H1 (cell line): ENCODE results near the gene FAM47A. TPM values are rescaled to one million over a fixed set of nuclear protein-coding genes. Genes with fewer than 3 reads are reported as not detected.

Experiments used
- BCL11A ChIP-seq, 2 experiments: IDR thresholded peaks; one replicate each; pipeline ENCODE4 v1.6.1; 2011; ENCODE audit warnings: low read depth in 2 of 2, low read length in 2 of 2, mild to moderate bottlenecking in 2 of 2
- KDM5A ChIP-seq: fragments of 200-600 bp; IDR thresholded peaks from 2 replicates; pipeline ENCODE4 v1.7.1; 2012; ENCODE audit warnings: mild to moderate bottlenecking, low read length, inconsistent platforms, mixed read lengths
- SIN3A ChIP-seq, 2 experiments: IDR thresholded peaks in 1 of 2; conservative IDR thresholded peaks in 1 of 2; 2 replicates each; pipeline ENCODE4 v1.6.1; 2011 to 2012; ENCODE audit warnings: low read length in 2 of 2, improper control_type of control experiment in 1 of 2, low read depth in 1 of 2, mild to moderate bottlenecking in 1 of 2
- polyA plus RNA-seq, 7 experiments: library from polyadenylated mRNA; depleted of rRNA in 3 of 7; stranded (reverse) in 5 of 7; unstranded in 2 of 7; fragments of >200 nt in 5 of 7; fragments of 200-250 nt in 2 of 7; gene quantifications; 1 replicate in 5 of 7; 2 replicates in 1 of 7; 4 replicates in 1 of 7; pipeline versions ENCODE4 v1.2.1 to v1.2.3, GENCODE V29; 2011 to 2013; ENCODE audit warnings: missing spikeins in 2 of 7, mixed read lengths in 2 of 7
- total RNA-seq: library from RNA; stranded (reverse); fragmentation: NEBNext Ultra II Directional; extraction: Animal tissue kit (Norgen Biotek cat#: 25700); gene quantifications from 2 replicates; pipeline ENCODE4 v1.2.1, GENCODE V29; 2021
- TF ChIP-seq, protein P1 (sequence below): fragments of 300-600 bp; sonication (generic); IDR thresholded peaks from 2 replicates; pipeline ENCODE4 v1.7.1; 2012; ENCODE audit warnings: low read length, moderate library complexity, mild to moderate bottlenecking, inconsistent platforms; ENCODE audit not compliant: insufficient replicate concordance

The FAM47A gene
- total and polyA plus RNA-seq, 2 of the 8 experiments (the other 6 are each of a cell fraction or from before 2014, with no cell fraction given): not detected

GRCh38 chrX:34144246-34144645 is 12.1 kb upstream of the FAM47A start (continued):
- TF ChIP-seq SIN3A (conservative IDR thresholded peaks at IDR 0.05 in 1 of 2, IDR thresholded peaks at IDR 0.05 in 1 of 2; ENCODE audit: low read depth in 1 of 2, low read length in 2 of 2): no peak
- TF ChIP-seq BCL11A (IDR thresholded peaks at IDR 0.05; ENCODE audit: low read depth in 2 of 2, low read length in 2 of 2): no peak
- TF ChIP-seq, protein P1, sequence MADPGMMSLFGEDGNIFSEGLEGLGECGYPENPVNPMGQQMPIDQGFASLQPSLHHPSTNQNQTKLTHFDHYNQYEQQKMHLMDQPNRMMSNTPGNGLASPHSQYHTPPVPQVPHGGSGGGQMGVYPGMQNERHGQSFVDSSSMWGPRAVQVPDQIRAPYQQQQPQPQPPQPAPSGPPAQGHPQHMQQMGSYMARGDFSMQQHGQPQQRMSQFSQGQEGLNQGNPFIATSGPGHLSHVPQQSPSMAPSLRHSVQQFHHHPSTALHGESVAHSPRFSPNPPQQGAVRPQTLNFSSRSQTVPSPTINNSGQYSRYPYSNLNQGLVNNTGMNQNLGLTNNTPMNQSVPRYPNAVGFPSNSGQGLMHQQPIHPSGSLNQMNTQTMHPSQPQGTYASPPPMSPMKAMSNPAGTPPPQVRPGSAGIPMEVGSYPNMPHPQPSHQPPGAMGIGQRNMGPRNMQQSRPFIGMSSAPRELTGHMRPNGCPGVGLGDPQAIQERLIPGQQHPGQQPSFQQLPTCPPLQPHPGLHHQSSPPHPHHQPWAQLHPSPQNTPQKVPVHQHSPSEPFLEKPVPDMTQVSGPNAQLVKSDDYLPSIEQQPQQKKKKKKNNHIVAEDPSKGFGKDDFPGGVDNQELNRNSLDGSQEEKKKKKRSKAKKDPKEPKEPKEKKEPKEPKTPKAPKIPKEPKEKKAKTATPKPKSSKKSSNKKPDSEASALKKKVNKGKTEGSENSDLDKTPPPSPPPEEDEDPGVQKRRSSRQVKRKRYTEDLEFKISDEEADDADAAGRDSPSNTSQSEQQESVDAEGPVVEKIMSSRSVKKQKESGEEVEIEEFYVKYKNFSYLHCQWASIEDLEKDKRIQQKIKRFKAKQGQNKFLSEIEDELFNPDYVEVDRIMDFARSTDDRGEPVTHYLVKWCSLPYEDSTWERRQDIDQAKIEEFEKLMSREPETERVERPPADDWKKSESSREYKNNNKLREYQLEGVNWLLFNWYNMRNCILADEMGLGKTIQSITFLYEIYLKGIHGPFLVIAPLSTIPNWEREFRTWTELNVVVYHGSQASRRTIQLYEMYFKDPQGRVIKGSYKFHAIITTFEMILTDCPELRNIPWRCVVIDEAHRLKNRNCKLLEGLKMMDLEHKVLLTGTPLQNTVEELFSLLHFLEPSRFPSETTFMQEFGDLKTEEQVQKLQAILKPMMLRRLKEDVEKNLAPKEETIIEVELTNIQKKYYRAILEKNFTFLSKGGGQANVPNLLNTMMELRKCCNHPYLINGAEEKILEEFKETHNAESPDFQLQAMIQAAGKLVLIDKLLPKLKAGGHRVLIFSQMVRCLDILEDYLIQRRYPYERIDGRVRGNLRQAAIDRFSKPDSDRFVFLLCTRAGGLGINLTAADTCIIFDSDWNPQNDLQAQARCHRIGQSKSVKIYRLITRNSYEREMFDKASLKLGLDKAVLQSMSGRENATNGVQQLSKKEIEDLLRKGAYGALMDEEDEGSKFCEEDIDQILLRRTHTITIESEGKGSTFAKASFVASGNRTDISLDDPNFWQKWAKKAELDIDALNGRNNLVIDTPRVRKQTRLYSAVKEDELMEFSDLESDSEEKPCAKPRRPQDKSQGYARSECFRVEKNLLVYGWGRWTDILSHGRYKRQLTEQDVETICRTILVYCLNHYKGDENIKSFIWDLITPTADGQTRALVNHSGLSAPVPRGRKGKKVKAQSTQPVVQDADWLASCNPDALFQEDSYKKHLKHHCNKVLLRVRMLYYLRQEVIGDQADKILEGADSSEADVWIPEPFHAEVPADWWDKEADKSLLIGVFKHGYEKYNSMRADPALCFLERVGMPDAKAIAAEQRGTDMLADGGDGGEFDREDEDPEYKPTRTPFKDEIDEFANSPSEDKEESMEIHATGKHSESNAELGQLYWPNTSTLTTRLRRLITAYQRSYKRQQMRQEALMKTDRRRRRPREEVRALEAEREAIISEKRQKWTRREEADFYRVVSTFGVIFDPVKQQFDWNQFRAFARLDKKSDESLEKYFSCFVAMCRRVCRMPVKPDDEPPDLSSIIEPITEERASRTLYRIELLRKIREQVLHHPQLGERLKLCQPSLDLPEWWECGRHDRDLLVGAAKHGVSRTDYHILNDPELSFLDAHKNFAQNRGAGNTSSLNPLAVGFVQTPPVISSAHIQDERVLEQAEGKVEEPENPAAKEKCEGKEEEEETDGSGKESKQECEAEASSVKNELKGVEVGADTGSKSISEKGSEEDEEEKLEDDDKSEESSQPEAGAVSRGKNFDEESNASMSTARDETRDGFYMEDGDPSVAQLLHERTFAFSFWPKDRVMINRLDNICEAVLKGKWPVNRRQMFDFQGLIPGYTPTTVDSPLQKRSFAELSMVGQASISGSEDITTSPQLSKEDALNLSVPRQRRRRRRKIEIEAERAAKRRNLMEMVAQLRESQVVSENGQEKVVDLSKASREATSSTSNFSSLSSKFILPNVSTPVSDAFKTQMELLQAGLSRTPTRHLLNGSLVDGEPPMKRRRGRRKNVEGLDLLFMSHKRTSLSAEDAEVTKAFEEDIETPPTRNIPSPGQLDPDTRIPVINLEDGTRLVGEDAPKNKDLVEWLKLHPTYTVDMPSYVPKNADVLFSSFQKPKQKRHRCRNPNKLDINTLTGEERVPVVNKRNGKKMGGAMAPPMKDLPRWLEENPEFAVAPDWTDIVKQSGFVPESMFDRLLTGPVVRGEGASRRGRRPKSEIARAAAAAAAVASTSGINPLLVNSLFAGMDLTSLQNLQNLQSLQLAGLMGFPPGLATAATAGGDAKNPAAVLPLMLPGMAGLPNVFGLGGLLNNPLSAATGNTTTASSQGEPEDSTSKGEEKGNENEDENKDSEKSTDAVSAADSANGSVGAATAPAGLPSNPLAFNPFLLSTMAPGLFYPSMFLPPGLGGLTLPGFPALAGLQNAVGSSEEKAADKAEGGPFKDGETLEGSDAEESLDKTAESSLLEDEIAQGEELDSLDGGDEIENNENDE: no peak
- TF ChIP-seq KDM5A: no peak
